Measurements from ENCODE around the gene MUC4.

- TF ChIP-seq POLR2A (IDR thresholded peaks at IDR 0.05), result no peak
- TF ChIP-seq, protein P1, sequence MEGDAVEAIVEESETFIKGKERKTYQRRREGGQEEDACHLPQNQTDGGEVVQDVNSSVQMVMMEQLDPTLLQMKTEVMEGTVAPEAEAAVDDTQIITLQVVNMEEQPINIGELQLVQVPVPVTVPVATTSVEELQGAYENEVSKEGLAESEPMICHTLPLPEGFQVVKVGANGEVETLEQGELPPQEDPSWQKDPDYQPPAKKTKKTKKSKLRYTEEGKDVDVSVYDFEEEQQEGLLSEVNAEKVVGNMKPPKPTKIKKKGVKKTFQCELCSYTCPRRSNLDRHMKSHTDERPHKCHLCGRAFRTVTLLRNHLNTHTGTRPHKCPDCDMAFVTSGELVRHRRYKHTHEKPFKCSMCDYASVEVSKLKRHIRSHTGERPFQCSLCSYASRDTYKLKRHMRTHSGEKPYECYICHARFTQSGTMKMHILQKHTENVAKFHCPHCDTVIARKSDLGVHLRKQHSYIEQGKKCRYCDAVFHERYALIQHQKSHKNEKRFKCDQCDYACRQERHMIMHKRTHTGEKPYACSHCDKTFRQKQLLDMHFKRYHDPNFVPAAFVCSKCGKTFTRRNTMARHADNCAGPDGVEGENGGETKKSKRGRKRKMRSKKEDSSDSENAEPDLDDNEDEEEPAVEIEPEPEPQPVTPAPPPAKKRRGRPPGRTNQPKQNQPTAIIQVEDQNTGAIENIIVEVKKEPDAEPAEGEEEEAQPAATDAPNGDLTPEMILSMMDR (IDR thresholded peaks at IDR 0.05), result no peak
Observed at GRCh38 chr3:195736866-195737490, 74.8 kb downstream of the MUC4 start.
